ENCODE results near the gene GNAL. TPM values are rescaled to one million over a fixed set of nuclear protein-coding genes. Genes with fewer than 3 reads are reported as not detected.

Gene GNAL
- total and polyA plus RNA-seq, 11 donors = 0.76 to 5.9 (median 1.6) TPM

- H3K4me3 ChIP-seq = no peak overlapping the region
- H3K4me1 ChIP-seq = no peaks in the 10 kb centered on the region
- no peaks in the 10 kb centered on the region for H3K9me3 ChIP-seq
- ATAC-seq (no peak), DNase-seq (no peak)
- no peak for TF ChIP-seq POLR2A (IDR thresholded peaks at IDR 0.05)
- TF ChIP-seq, protein P1, sequence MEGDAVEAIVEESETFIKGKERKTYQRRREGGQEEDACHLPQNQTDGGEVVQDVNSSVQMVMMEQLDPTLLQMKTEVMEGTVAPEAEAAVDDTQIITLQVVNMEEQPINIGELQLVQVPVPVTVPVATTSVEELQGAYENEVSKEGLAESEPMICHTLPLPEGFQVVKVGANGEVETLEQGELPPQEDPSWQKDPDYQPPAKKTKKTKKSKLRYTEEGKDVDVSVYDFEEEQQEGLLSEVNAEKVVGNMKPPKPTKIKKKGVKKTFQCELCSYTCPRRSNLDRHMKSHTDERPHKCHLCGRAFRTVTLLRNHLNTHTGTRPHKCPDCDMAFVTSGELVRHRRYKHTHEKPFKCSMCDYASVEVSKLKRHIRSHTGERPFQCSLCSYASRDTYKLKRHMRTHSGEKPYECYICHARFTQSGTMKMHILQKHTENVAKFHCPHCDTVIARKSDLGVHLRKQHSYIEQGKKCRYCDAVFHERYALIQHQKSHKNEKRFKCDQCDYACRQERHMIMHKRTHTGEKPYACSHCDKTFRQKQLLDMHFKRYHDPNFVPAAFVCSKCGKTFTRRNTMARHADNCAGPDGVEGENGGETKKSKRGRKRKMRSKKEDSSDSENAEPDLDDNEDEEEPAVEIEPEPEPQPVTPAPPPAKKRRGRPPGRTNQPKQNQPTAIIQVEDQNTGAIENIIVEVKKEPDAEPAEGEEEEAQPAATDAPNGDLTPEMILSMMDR (IDR thresholded peaks at IDR 0.05) = no peak
- H3K36me3 ChIP-seq = no peaks in the 10 kb centered on the region
- H3K27ac ChIP-seq = no peak overlapping the region
- no peaks in the 10 kb centered on the region for H3K27me3 ChIP-seq
- WGBS, 4 donors = 87 to 91% (median 88%) methylated on average over 2 of the region's 2 CpGs
- intact Hi-C loops (cut with DNase I) = no loop called here
Observed at GRCh38 chr18:11799066-11799465, 110.0 kb downstream of the GNAL start.

GRCh38 chr18:11800566-11801334, 111.7 kb downstream of the GNAL start:
- ATAC-seq = no peak
- intact Hi-C loops (cut with DNase I) = no loop called here
- Histone ChIP-seq H3K36me3 (no peaks in the 10 kb centered on the region), H3K9me3 (no peaks in the 10 kb centered on the region), H3K27me3 (no peaks in the 10 kb centered on the region), H3K27ac (no peak overlapping the region), H3K4me1 (no peaks in the 10 kb centered on the region), H3K4me3 (no peak overlapping the region)
- no peak for DNase-seq
- 86 to 91% (median 88%) methylated on average over 5 of the region's 5 CpGs for WGBS, 4 donors
- TF ChIP-seq, protein P1 (IDR thresholded peaks at IDR 0.05) = no peak
- TF ChIP-seq POLR2A (IDR thresholded peaks at IDR 0.05) = no peak

DNA sequence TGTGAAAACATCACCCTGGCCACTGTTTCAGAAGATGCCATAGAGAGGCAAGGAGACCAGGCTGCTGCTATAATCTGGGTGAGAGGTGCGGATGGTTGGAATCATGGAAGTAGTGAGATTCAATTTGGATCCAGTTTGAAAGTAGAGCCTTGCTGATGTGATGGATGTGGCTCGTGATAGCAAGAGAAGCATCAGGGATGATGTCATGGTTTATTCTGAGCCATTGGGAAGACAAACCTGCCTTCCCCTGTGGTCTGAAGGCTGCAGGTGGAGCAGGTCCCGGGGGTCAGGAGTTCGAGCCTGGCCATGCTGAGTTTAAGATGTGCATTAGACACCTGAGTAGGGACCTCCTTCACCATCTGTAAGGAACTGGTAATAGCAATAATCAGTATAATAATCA, 112.5 kb downstream of the GNAL start:
- Histone ChIP-seq H3K27ac (no peak overlapping the region), H3K9me3 (no peaks in the 10 kb centered on the region), H3K4me3 (no peak overlapping the region), H3K36me3 (no peaks in the 10 kb centered on the region), H3K27me3 (no peaks in the 10 kb centered on the region), H3K4me1 (peaks cover 0 to 6% (median 0%) of the 10 kb centered on the region in 12 donors)
- TF ChIP-seq, protein P1 (IDR thresholded peaks at IDR 0.05) = no peak
- no peak for TF ChIP-seq POLR2A (IDR thresholded peaks at IDR 0.05)
- intact Hi-C loops (cut with DNase I) = no loop called here
- DNase-seq (no peak), ATAC-seq (no peak)
- 70 to 77% (median 74%) methylated on average over 4 of the region's 4 CpGs for WGBS, 4 donors

- H3K4me1 ChIP-seq = peaks cover 0 to 9% (median 0%) of the 10 kb centered on the region in 12 donors
- 83 to 92% (median 91%) methylated on average over 6 of the region's 6 CpGs for WGBS, 4 donors
- no peaks in the 10 kb centered on the region for H3K36me3 ChIP-seq
- H3K27ac ChIP-seq = no peak overlapping the region
- DNase-seq (no peak), ATAC-seq (no peak)
- H3K4me3 ChIP-seq = no peak overlapping the region
- TF ChIP-seq, protein P1 (IDR thresholded peaks at IDR 0.05) = no peak
- TF ChIP-seq POLR2A (IDR thresholded peaks at IDR 0.05) = no peak
- no peaks in the 10 kb centered on the region for H3K27me3 ChIP-seq
- H3K9me3 ChIP-seq = no peaks in the 10 kb centered on the region
- intact Hi-C loops (cut with DNase I) = no loop called here
Observed at GRCh38 chr18:11802158-11802557, 113.1 kb downstream of the GNAL start.

Data from heart left ventricle (tissue), 16 donors.